ENCODE results near the gene SCTR.

SCTR gene

GRCh38 chr2:119536211-119536610 is 11.9 kb upstream of the SCTR start:
- Histone ChIP-seq H3K27ac (replicated peaks; ENCODE audit: low read length) (no peak overlapping the region), H2BK12ac (ENCODE audit: low read length) (no peak overlapping the region), H3K4ac (ENCODE audit: low read length) (no peak overlapping the region), H3K9ac (ENCODE audit: low read depth, low read length, poor library complexity) (no peak overlapping the region), H3K18ac (ENCODE audit: low read length) (no peak overlapping the region), H2AK5ac (ENCODE audit: low read depth, low read length) (no peak overlapping the region), H2BK120ac (ENCODE audit: low read depth, low read length) (no peak overlapping the region), H3K4me1 (ENCODE audit: control insufficient read depth in 2 of 2, insufficient read depth in 1 of 2, low read depth in 1 of 2, low read length in 2 of 2) (peaks cover 0 to 22% of the 10 kb centered on the region in 2 donors), H2AFZ (ENCODE audit: low read length) (no peak overlapping the region), H2BK15ac (ENCODE audit: low read length) (no peak overlapping the region), H4K8ac (ENCODE audit: low read depth, low read length) (no peak overlapping the region), H3K36me3 (replicated peaks in 1 of 2; ENCODE audit: control insufficient read depth in 2 of 2, insufficient read depth in 2 of 2, low read length in 2 of 2) (no peaks in the 10 kb centered on the region), H3K14ac (ENCODE audit: low read length) (no peak overlapping the region), H3K4me2 (ENCODE audit: insufficient read depth, low read length, poor library complexity, severe bottlenecking) (no peak overlapping the region), H3K27me3 (ENCODE audit: control insufficient read depth in 3 of 3, insufficient read depth in 3 of 3, low read depth in 1 of 3, low read length in 3 of 3) (no peaks in the 10 kb centered on the region), H3K4me3 (ENCODE audit: low read length in 2 of 2) (no peak overlapping the region), H2BK5ac (ENCODE audit: low read length) (no peak overlapping the region), H3K23ac (ENCODE audit: low read depth, low read length, poor library complexity) (no peak overlapping the region), H3K79me1 (ENCODE audit: low read depth, low read length) (no peaks in the 10 kb centered on the region), H3K9me3 (replicated peaks in 1 of 2; ENCODE audit: control insufficient read depth in 2 of 2, insufficient read depth in 1 of 2, low read depth in 1 of 2, low read length in 2 of 2) (peaks cover 3 to 41% of the 10 kb centered on the region in 2 donors), H4K91ac (ENCODE audit: low read depth, low read length, poor library complexity) (no peak overlapping the region)
- WGBS, 2 donors (ENCODE audit: extremely low coverage in 2 of 2, insufficient read length in 2 of 2, insufficient replicate concordance in 1 of 2) = no CpG with 5 or more reads among the region's 6 CpGs
- DNase-seq (ENCODE audit: low spot score) = no peak

DNA sequence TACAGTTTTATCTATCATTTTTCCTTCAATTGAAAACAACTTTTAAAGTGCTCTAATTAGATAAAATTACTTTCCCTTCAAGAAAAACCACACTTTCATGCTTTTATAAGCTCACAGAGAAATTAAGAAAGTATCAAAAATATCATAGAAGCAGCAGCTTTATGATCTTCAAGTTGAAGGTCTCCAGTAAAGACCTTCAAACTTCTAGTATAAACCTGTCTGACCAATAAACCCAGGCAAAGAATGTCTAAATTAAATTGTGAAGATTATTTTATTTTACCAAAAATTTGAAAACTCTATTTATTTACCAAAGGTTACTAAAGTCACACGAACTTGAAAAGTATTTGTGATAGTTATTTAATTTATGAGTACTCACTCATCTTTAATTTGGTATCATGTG is 9.3 kb upstream of the SCTR start:
- Histone ChIP-seq H2BK120ac (ENCODE audit: low read depth, low read length) (no peak overlapping the region), H2AK5ac (ENCODE audit: low read depth, low read length) (no peak overlapping the region), H3K4me2 (ENCODE audit: insufficient read depth, low read length, poor library complexity, severe bottlenecking) (no peak overlapping the region), H2BK15ac (ENCODE audit: low read length) (no peak overlapping the region), H3K18ac (ENCODE audit: low read length) (no peak overlapping the region), H3K27ac (replicated peaks; ENCODE audit: low read length) (no peak overlapping the region), H2AFZ (ENCODE audit: low read length) (no peak overlapping the region), H3K79me1 (ENCODE audit: low read depth, low read length) (no peaks in the 10 kb centered on the region), H3K23ac (ENCODE audit: low read depth, low read length, poor library complexity) (no peak overlapping the region), H3K36me3 (replicated peaks in 1 of 2; ENCODE audit: control insufficient read depth in 2 of 2, insufficient read depth in 2 of 2, low read length in 2 of 2) (no peaks in the 10 kb centered on the region), H3K9me3 (replicated peaks in 1 of 2; ENCODE audit: control insufficient read depth in 2 of 2, insufficient read depth in 1 of 2, low read depth in 1 of 2, low read length in 2 of 2) (peaks cover 3 to 36% of the 10 kb centered on the region in 2 donors), H2BK12ac (ENCODE audit: low read length) (no peak overlapping the region), H3K4me3 (ENCODE audit: low read length in 2 of 2) (no peak overlapping the region), H2BK5ac (ENCODE audit: low read length) (no peak overlapping the region), H3K4ac (ENCODE audit: low read length) (no peak overlapping the region), H4K91ac (ENCODE audit: low read depth, low read length, poor library complexity) (no peak overlapping the region), H3K27me3 (ENCODE audit: control insufficient read depth in 3 of 3, insufficient read depth in 3 of 3, low read depth in 1 of 3, low read length in 3 of 3) (no peaks in the 10 kb centered on the region), H3K4me1 (ENCODE audit: control insufficient read depth in 2 of 2, insufficient read depth in 1 of 2, low read depth in 1 of 2, low read length in 2 of 2) (peaks cover 0 to 22% of the 10 kb centered on the region in 2 donors), H3K14ac (ENCODE audit: low read length) (no peak overlapping the region), H3K9ac (ENCODE audit: low read depth, low read length, poor library complexity) (no peak overlapping the region), H4K8ac (ENCODE audit: low read depth, low read length) (no peak overlapping the region)
- no CpG with 5 or more reads among the region's 1 CpG for WGBS, 2 donors (ENCODE audit: extremely low coverage in 2 of 2, insufficient read length in 2 of 2, insufficient replicate concordance in 1 of 2)
- DNase-seq (ENCODE audit: low spot score) = no peak

GRCh38 chr2:119531292-119531691 is 7.0 kb upstream of the SCTR start:
- no peak for DNase-seq (ENCODE audit: low spot score)
- no peaks in the 10 kb centered on the region for H3K36me3 ChIP-seq (replicated peaks in 1 of 2; ENCODE audit: control insufficient read depth in 2 of 2, insufficient read depth in 2 of 2, low read length in 2 of 2)
- H3K27ac ChIP-seq (replicated peaks; ENCODE audit: low read length) = no peak overlapping the region
- H3K4me1 ChIP-seq (ENCODE audit: control insufficient read depth in 2 of 2, insufficient read depth in 1 of 2, low read depth in 1 of 2, low read length in 2 of 2) = peaks cover 0 to 16% of the 10 kb centered on the region in 2 donors
- H3K23ac ChIP-seq (ENCODE audit: low read depth, low read length, poor library complexity) = no peak overlapping the region
- no peak overlapping the region for H3K4ac ChIP-seq (ENCODE audit: low read length)
- H3K18ac ChIP-seq (ENCODE audit: low read length) = no peak overlapping the region
- no peak overlapping the region for H3K4me2 ChIP-seq (ENCODE audit: insufficient read depth, low read length, poor library complexity, severe bottlenecking)
- no peak overlapping the region for H2BK120ac ChIP-seq (ENCODE audit: low read depth, low read length)
- no peak overlapping the region for H2BK12ac ChIP-seq (ENCODE audit: low read length)
- no peak overlapping the region for H4K8ac ChIP-seq (ENCODE audit: low read depth, low read length)
- no peak overlapping the region for H2BK15ac ChIP-seq (ENCODE audit: low read length)
- no peak overlapping the region for H4K91ac ChIP-seq (ENCODE audit: low read depth, low read length, poor library complexity)
- peaks cover 0 to 16% (median 0%) of the 10 kb centered on the region in 3 experiments for H3K27me3 ChIP-seq (ENCODE audit: control insufficient read depth in 3 of 3, insufficient read depth in 3 of 3, low read depth in 1 of 3, low read length in 3 of 3)
- H2AK5ac ChIP-seq (ENCODE audit: low read depth, low read length) = no peak overlapping the region
- no peaks in the 10 kb centered on the region for H3K79me1 ChIP-seq (ENCODE audit: low read depth, low read length)
- peaks cover 3 to 38% of the 10 kb centered on the region in 2 donors for H3K9me3 ChIP-seq (replicated peaks in 1 of 2; ENCODE audit: control insufficient read depth in 2 of 2, insufficient read depth in 1 of 2, low read depth in 1 of 2, low read length in 2 of 2)
- no peak overlapping the region for H2AFZ ChIP-seq (ENCODE audit: low read length)
- H3K14ac ChIP-seq (ENCODE audit: low read length) = no peak overlapping the region
- H2BK5ac ChIP-seq (ENCODE audit: low read length) = no peak overlapping the region
- H3K9ac ChIP-seq (ENCODE audit: low read depth, low read length, poor library complexity) = no peak overlapping the region
- H3K4me3 ChIP-seq (ENCODE audit: low read length in 2 of 2) = no peak overlapping the region
- WGBS, 2 donors (ENCODE audit: extremely low coverage in 2 of 2, insufficient read length in 2 of 2, insufficient replicate concordance in 1 of 2) = no CpG with 5 or more reads among the region's 3 CpGs

DNA sequence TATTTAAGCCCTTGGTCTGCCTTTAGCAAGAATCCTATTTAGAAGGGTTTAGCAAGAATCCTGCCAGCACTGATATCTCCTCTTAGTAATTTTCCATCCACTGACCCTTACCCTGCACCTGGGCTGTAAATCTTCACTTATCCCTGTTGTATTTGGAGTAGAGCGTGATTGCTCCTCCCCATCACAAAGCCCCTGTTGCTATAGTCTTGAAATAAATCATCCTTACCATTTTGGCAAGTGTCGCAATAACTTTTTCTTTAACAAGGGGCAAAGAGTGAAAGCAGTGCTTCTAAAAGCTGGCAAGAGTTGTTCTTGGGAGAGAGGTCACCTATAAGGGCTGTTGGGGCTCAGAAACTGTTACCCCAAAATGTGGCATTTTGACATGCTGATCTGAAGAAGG is 3.7 kb upstream of the SCTR start:
- Histone ChIP-seq H2BK5ac (ENCODE audit: low read length) (no peak overlapping the region), H2BK15ac (ENCODE audit: low read length) (no peak overlapping the region), H2AFZ (ENCODE audit: low read length) (no peak overlapping the region), H3K14ac (ENCODE audit: low read length) (no peak overlapping the region), H3K27me3 (ENCODE audit: control insufficient read depth in 3 of 3, insufficient read depth in 3 of 3, low read depth in 1 of 3, low read length in 3 of 3) (peaks cover 8 to 48% (median 24%) of the 10 kb centered on the region in 3 experiments), H3K36me3 (replicated peaks in 1 of 2; ENCODE audit: control insufficient read depth in 2 of 2, insufficient read depth in 2 of 2, low read length in 2 of 2) (no peaks in the 10 kb centered on the region), H4K8ac (ENCODE audit: low read depth, low read length) (no peak overlapping the region), H3K27ac (replicated peaks; ENCODE audit: low read length) (no peak overlapping the region), H2AK5ac (ENCODE audit: low read depth, low read length) (no peak overlapping the region), H2BK120ac (ENCODE audit: low read depth, low read length) (no peak overlapping the region), H2BK12ac (ENCODE audit: low read length) (no peak overlapping the region), H3K23ac (ENCODE audit: low read depth, low read length, poor library complexity) (no peak overlapping the region), H3K4ac (ENCODE audit: low read length) (no peak overlapping the region), H3K9me3 (replicated peaks in 1 of 2; ENCODE audit: control insufficient read depth in 2 of 2, insufficient read depth in 1 of 2, low read depth in 1 of 2, low read length in 2 of 2) (peaks cover under 1 to 17% of the 10 kb centered on the region in 2 donors), H4K91ac (ENCODE audit: low read depth, low read length, poor library complexity) (no peak overlapping the region), H3K9ac (ENCODE audit: low read depth, low read length, poor library complexity) (no peak overlapping the region), H3K79me1 (ENCODE audit: low read depth, low read length) (no peaks in the 10 kb centered on the region), H3K18ac (ENCODE audit: low read length) (no peak overlapping the region), H3K4me2 (ENCODE audit: insufficient read depth, low read length, poor library complexity, severe bottlenecking) (no peak overlapping the region), H3K4me3 (ENCODE audit: low read length in 2 of 2) (no peak overlapping the region), H3K4me1 (ENCODE audit: control insufficient read depth in 2 of 2, insufficient read depth in 1 of 2, low read depth in 1 of 2, low read length in 2 of 2) (peaks cover 0 to 3% of the 10 kb centered on the region in 2 donors)
- WGBS, 2 donors (ENCODE audit: extremely low coverage in 2 of 2, insufficient read length in 2 of 2, insufficient replicate concordance in 1 of 2) = no CpG with 5 or more reads among the region's 2 CpGs
- DNase-seq (ENCODE audit: low spot score) = no peak

Measured in neuronal stem cell (in vitro differentiated cells).